HL-60 (cell line): ENCODE measurements around the gene DHODH.

Source experiments
- GABPA ChIP-seq: IDR thresholded peaks from 2 replicates; pipeline ENCODE4 v1.6.1; 2012; ENCODE audit warnings: low read depth
- POLR2AphosphoS5 ChIP-seq: IDR thresholded peaks from 2 replicates; pipeline ENCODE4 v1.6.1; 2012; ENCODE audit warnings: low read depth
- SPI1 ChIP-seq: IDR thresholded peaks from 2 replicates; pipeline ENCODE4 v1.6.1; 2012; ENCODE audit warnings: low read depth, mild to moderate bottlenecking, borderline replicate concordance
- TF ChIP-seq, protein P1 (sequence below): IDR thresholded peaks from one replicate; pipeline ENCODE4 v1.5.1; 2011; ENCODE audit warnings: low read length, control low read depth, inconsistent platforms; ENCODE audit not compliant: insufficient read depth
- TF ChIP-seq, protein P2 (sequence below): IDR thresholded peaks from 2 replicates; pipeline ENCODE4 v1.6.1; 2012; ENCODE audit warnings: low read depth; ENCODE audit not compliant: insufficient replicate concordance

DNA sequence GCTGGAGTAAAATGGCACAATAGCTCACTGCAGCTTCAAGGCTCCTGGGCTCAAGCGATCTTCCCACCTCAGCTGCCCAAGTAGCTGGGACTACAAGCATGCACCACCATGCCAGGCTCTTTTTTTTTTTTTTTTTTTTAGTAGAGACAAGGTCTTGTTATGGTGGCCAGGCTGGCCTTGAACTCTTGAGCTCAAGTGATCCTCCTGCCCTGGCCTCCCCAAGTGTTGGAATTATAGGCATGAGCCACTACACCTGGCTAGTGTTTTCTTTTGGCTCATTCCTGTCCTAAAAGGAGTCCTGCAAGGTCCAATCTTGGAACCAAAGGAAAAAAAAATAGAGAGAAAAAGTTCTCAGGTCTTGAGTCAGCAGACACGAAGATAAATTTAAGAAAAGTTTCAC lies 39.2 kb upstream of the DHODH start:
- no peak for TF ChIP-seq POLR2AphosphoS5
- TF ChIP-seq, protein P1, sequence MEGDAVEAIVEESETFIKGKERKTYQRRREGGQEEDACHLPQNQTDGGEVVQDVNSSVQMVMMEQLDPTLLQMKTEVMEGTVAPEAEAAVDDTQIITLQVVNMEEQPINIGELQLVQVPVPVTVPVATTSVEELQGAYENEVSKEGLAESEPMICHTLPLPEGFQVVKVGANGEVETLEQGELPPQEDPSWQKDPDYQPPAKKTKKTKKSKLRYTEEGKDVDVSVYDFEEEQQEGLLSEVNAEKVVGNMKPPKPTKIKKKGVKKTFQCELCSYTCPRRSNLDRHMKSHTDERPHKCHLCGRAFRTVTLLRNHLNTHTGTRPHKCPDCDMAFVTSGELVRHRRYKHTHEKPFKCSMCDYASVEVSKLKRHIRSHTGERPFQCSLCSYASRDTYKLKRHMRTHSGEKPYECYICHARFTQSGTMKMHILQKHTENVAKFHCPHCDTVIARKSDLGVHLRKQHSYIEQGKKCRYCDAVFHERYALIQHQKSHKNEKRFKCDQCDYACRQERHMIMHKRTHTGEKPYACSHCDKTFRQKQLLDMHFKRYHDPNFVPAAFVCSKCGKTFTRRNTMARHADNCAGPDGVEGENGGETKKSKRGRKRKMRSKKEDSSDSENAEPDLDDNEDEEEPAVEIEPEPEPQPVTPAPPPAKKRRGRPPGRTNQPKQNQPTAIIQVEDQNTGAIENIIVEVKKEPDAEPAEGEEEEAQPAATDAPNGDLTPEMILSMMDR: no peak
- TF ChIP-seq GABPA: no peak
- TF ChIP-seq, protein P2, sequence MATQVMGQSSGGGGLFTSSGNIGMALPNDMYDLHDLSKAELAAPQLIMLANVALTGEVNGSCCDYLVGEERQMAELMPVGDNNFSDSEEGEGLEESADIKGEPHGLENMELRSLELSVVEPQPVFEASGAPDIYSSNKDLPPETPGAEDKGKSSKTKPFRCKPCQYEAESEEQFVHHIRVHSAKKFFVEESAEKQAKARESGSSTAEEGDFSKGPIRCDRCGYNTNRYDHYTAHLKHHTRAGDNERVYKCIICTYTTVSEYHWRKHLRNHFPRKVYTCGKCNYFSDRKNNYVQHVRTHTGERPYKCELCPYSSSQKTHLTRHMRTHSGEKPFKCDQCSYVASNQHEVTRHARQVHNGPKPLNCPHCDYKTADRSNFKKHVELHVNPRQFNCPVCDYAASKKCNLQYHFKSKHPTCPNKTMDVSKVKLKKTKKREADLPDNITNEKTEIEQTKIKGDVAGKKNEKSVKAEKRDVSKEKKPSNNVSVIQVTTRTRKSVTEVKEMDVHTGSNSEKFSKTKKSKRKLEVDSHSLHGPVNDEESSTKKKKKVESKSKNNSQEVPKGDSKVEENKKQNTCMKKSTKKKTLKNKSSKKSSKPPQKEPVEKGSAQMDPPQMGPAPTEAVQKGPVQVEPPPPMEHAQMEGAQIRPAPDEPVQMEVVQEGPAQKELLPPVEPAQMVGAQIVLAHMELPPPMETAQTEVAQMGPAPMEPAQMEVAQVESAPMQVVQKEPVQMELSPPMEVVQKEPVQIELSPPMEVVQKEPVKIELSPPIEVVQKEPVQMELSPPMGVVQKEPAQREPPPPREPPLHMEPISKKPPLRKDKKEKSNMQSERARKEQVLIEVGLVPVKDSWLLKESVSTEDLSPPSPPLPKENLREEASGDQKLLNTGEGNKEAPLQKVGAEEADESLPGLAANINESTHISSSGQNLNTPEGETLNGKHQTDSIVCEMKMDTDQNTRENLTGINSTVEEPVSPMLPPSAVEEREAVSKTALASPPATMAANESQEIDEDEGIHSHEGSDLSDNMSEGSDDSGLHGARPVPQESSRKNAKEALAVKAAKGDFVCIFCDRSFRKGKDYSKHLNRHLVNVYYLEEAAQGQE: no peak
- TF ChIP-seq SPI1: no peak
